HepG2 (cell line): Measurements from ENCODE around the gene RAB5B. TPM values are rescaled to one million over a fixed set of nuclear protein-coding genes. Genes with fewer than 3 reads are reported as not detected.
A peak's percentile ranks its signal among the peaks of the same experiment; 100 is the strongest.

ENCODE experiments used
- CCDC6 ChIP-seq: sonication (generic); formaldehyde crosslinking; IDR thresholded peaks from 2 replicates; pipeline ENCODE4 v1.8.1; 2022; ENCODE audit warnings: mild to moderate bottlenecking, missing genetic modification reagents, moderate library complexity
- ELF3 ChIP-seq: IDR thresholded peaks from 2 replicates; pipeline ENCODE4 v1.6.1; 2016; ENCODE audit warnings: missing genetic modification reagents, missing compliant biosample characterization
- KMT2B ChIP-seq: IDR thresholded peaks from 2 replicates; pipeline ENCODE4 v1.6.1; 2016; ENCODE audit warnings: missing genetic modification reagents, missing compliant biosample characterization
- MAFF ChIP-seq: IDR thresholded peaks from 2 replicates; pipeline ENCODE4 v1.6.1; 2011; ENCODE audit warnings: low read depth, low read length, improper control_type of control experiment
- MAFK ChIP-seq, 2 experiments: IDR thresholded peaks in 1 of 2; conservative IDR thresholded peaks in 1 of 2; 2 replicates each; pipeline ENCODE4 v1.6.1; 2011; ENCODE audit warnings: improper control_type of control experiment in 2 of 2, low read length in 2 of 2
- MYNN ChIP-seq: sonication (generic); formaldehyde crosslinking; IDR thresholded peaks from 2 replicates; pipeline ENCODE4 v1.4.0; 2020; ENCODE audit warnings: mild to moderate bottlenecking, low read depth, missing genetic modification reagents
- SMARCE1 ChIP-seq: fragments of 450-650 bp; IDR thresholded peaks from 2 replicates; pipeline ENCODE4 v1.6.1; 2017; ENCODE audit warnings: borderline replicate concordance
- SRSF1 ChIP-seq: fragments of 200-400 bp; formaldehyde crosslinking; optimal IDR thresholded peaks from 2 replicates; pipeline ENCODE3; 2017; ENCODE audit warnings: mild to moderate bottlenecking, low read depth, low read length, moderate library complexity
- TCF12 ChIP-seq, 2 experiments: fragments of 450-650 bp in 1 of 2; sonication (generic) in 1 of 2; formaldehyde crosslinking in 1 of 2; IDR thresholded peaks; 2 replicates each; pipeline versions ENCODE4 v1.6.1 to v1.8.0; 2017 to 2022; ENCODE audit warnings: antibody characterized with exemption in 1 of 2, mild to moderate bottlenecking in 1 of 2, missing genetic modification reagents in 1 of 2, moderate library complexity in 1 of 2
- ZIK1 ChIP-seq: sonication (generic); formaldehyde crosslinking; IDR thresholded peaks from 2 replicates; pipeline ENCODE4 v1.5.0; 2020; ENCODE audit warnings: mild to moderate bottlenecking, low read depth, missing genetic modification reagents, borderline replicate concordance
- ZKSCAN5 ChIP-seq: sonication (generic); formaldehyde crosslinking; IDR thresholded peaks from 2 replicates; pipeline ENCODE4 v1.5.1; 2020; ENCODE audit warnings: mild to moderate bottlenecking, missing genetic modification reagents
- ZNF121 ChIP-seq: sonication (generic); formaldehyde crosslinking; IDR thresholded peaks from 2 replicates; pipeline ENCODE4 v1.5.0; 2020; ENCODE audit warnings: mild to moderate bottlenecking, missing genetic modification reagents
- ZNF205 ChIP-seq: IDR thresholded peaks from 2 replicates; pipeline ENCODE4 v1.6.1; 2018; ENCODE audit warnings: missing biosample characterization, missing genetic modification reagents
- ZNF768 ChIP-seq: sonication (generic); formaldehyde crosslinking; IDR thresholded peaks from 2 replicates; pipeline ENCODE4 v1.4.0; 2020; ENCODE audit warnings: missing genetic modification reagents
- ZNF816 ChIP-seq: sonication (generic); formaldehyde crosslinking; IDR thresholded peaks from 2 replicates; pipeline ENCODE4 v1.8.0; 2022; ENCODE audit warnings: missing genetic modification reagents, mild to moderate bottlenecking, borderline replicate concordance
- ZSCAN20 ChIP-seq: sonication (generic); formaldehyde crosslinking; IDR thresholded peaks from 2 replicates; pipeline ENCODE4 v1.4.0; 2020; ENCODE audit warnings: missing genetic modification reagents, mild to moderate bottlenecking, borderline replicate concordance
- ZSCAN22 ChIP-seq: sonication (generic); formaldehyde crosslinking; IDR thresholded peaks from 2 replicates; pipeline ENCODE4 v1.4.0; 2020; ENCODE audit warnings: mild to moderate bottlenecking, missing genetic modification reagents
- ZSCAN31 ChIP-seq: sonication (generic); formaldehyde crosslinking; IDR thresholded peaks from 2 replicates; pipeline ENCODE4 v1.5.0; 2020; ENCODE audit warnings: low read depth, mild to moderate bottlenecking, missing genetic modification reagents
- ZZZ3 ChIP-seq: sonication (generic); formaldehyde crosslinking; IDR thresholded peaks from 2 replicates; pipeline ENCODE4 v1.4.0; 2020; ENCODE audit warnings: missing genetic modification reagents, mild to moderate bottlenecking, borderline replicate concordance
- polyA plus RNA-seq, 8 experiments: library from polyadenylated mRNA; depleted of rRNA in 3 of 8; stranded (reverse) in 7 of 8; unstranded in 1 of 8; fragments of >200 nt; fragmentation: Illumina TruSeq in 4 of 8; extraction: Trizol in 4 of 8; gene quantifications; 2 replicates each; pipeline versions ENCODE4 v1.2.1 to v1.2.3, GENCODE V29; 2011 to 2016; ENCODE audit warnings: low read depth in 4 of 8, missing spikeins in 1 of 8, mixed read lengths in 1 of 8; ENCODE audit not compliant: insufficient read depth in 1 of 8
- total RNA-seq, 5 experiments: library from RNA; depleted of rRNA; stranded (reverse); fragments of >200 nt; fragmentation: Illumina TruSeq; extraction: Trizol; gene quantifications; 2 replicates each; pipeline ENCODE4 v1.2.3, GENCODE V29; 2016; ENCODE audit warnings: low read depth in 1 of 5
- TF ChIP-seq, protein P1 (sequence below): sonication (generic); formaldehyde crosslinking; IDR thresholded peaks from 2 replicates; pipeline ENCODE4 v1.5.1; 2020; ENCODE audit warnings: mild to moderate bottlenecking, moderate library complexity, missing genetic modification reagents
- TF ChIP-seq, protein P2 (sequence below): conservative IDR thresholded peaks from 2 replicates; pipeline ENCODE4 v1.6.1; 2018; ENCODE audit warnings: missing genetic modification reagents
- TF ChIP-seq, protein P3 (sequence below): sonication (generic); formaldehyde crosslinking; IDR thresholded peaks from 2 replicates; pipeline ENCODE4 v1.5.1; 2020; ENCODE audit warnings: missing genetic modification reagents, mild to moderate bottlenecking, borderline replicate concordance
- TF ChIP-seq, protein P4 (sequence below): IDR thresholded peaks from 2 replicates; pipeline ENCODE4 v1.6.1; 2016; ENCODE audit warnings: control low read depth

Gene RAB5B
- total and polyA plus RNA-seq, 2 of the 13 experiments (the other 11 are each of a cell fraction or from before 2014, with no cell fraction given): 26.0 to 68.3 TPM

DNA sequence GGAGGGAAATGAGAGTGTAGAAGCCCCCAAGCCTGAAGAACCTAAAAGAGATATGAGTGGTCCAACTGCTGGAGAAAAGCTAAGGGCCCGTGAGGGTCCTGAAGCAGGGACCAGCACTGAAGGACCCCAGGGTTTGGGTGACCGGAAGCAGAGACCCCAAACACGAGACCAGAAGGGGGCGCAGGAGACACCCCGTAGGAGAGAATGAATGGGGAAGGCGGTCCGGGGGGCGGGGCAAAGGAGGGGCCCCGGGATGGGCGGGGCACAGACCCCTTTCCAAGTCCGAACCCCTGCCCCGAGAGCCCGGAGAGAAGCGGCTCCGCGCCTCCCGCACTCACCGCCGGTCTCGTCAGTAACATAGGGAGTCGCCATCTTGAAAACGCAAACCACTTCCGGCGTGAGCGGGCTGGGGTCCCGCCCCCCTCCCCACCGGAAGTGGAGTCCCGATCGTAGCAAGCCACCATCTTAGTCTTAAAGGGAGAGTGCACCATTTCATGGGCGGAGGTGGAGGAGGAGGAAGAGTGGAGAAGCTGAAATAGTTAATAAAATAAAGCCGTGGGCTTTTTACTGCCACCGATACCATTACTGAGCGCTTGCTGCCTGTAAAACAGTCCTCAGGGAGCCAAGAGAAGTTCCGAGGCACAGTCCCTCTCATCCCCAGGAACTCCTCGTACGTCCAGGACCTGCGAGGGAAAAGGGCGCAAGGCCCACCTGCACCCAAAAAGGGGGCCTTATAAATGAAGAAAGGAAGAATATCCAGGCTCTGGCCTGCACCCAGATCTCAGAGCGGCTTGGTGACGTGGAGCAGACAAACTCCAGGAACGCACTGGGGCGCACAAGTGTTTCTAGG, 46.9 kb upstream of the RAB5B start (continued):
- TF ChIP-seq KMT2B (peak; percentile 63), ZIK1 (CRISPR knock-in tag) (no peak), ZNF816 (CRISPR knock-in tag) (no peak), ZZZ3 (CRISPR knock-in tag) (no peak), CCDC6 (CRISPR knock-in tag) (no peak), ZSCAN20 (no peak), ZKSCAN5 (CRISPR knock-in tag) (no peak), MAFF (no peak), ZNF205 (CRISPR knock-in tag) (no peak), SRSF1 (peak; percentile 43), MAFK (conservative IDR thresholded peaks at IDR 0.05 in 1 of 2, IDR thresholded peaks at IDR 0.05 in 1 of 2; ENCODE audit: low read length in 2 of 2) (no peak), ZNF768 (CRISPR knock-in tag) (no peak), ELF3 (CRISPR knock-in tag) (peak; percentile 44; the same call in 1 of the 2 replicates), MYNN (CRISPR knock-in tag) (no peak), ZSCAN31 (CRISPR knock-in tag) (no peak), SMARCE1 (no peak), TCF12 (IDR thresholded peaks at IDR 0.05) (no peak), TCF12 (CRISPR knock-in tag; IDR thresholded peaks at IDR 0.05) (no peak), ZNF121 (CRISPR knock-in tag) (no peak), ZSCAN22 (CRISPR knock-in tag) (no peak)
- TF ChIP-seq, protein P1, sequence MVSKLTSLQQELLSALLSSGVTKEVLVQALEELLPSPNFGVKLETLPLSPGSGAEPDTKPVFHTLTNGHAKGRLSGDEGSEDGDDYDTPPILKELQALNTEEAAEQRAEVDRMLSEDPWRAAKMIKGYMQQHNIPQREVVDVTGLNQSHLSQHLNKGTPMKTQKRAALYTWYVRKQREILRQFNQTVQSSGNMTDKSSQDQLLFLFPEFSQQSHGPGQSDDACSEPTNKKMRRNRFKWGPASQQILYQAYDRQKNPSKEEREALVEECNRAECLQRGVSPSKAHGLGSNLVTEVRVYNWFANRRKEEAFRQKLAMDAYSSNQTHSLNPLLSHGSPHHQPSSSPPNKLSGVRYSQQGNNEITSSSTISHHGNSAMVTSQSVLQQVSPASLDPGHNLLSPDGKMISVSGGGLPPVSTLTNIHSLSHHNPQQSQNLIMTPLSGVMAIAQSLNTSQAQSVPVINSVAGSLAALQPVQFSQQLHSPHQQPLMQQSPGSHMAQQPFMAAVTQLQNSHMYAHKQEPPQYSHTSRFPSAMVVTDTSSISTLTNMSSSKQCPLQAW (CRISPR knock-in tag): no peak; the same call in 1 of the 2 replicates
- TF ChIP-seq, protein P2, sequence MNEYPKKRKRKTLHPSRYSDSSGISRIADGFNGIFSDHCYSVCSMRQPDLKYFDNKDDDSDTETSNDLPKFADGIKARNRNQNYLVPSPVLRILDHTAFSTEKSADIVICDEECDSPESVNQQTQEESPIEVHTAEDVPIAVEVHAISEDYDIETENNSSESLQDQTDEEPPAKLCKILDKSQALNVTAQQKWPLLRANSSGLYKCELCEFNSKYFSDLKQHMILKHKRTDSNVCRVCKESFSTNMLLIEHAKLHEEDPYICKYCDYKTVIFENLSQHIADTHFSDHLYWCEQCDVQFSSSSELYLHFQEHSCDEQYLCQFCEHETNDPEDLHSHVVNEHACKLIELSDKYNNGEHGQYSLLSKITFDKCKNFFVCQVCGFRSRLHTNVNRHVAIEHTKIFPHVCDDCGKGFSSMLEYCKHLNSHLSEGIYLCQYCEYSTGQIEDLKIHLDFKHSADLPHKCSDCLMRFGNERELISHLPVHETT: peak; percentile 100
- TF ChIP-seq, protein P3, sequence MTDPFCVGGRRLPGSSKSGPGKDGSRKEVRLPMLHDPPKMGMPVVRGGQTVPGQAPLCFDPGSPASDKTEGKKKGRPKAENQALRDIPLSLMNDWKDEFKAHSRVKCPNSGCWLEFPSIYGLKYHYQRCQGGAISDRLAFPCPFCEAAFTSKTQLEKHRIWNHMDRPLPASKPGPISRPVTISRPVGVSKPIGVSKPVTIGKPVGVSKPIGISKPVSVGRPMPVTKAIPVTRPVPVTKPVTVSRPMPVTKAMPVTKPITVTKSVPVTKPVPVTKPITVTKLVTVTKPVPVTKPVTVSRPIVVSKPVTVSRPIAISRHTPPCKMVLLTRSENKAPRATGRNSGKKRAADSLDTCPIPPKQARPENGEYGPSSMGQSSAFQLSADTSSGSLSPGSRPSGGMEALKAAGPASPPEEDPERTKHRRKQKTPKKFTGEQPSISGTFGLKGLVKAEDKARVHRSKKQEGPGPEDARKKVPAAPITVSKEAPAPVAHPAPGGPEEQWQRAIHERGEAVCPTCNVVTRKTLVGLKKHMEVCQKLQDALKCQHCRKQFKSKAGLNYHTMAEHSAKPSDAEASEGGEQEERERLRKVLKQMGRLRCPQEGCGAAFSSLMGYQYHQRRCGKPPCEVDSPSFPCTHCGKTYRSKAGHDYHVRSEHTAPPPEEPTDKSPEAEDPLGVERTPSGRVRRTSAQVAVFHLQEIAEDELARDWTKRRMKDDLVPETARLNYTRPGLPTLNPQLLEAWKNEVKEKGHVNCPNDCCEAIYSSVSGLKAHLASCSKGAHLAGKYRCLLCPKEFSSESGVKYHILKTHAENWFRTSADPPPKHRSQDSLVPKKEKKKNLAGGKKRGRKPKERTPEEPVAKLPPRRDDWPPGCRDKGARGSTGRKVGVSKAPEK (CRISPR knock-in tag): no peak
- TF ChIP-seq, protein P4, sequence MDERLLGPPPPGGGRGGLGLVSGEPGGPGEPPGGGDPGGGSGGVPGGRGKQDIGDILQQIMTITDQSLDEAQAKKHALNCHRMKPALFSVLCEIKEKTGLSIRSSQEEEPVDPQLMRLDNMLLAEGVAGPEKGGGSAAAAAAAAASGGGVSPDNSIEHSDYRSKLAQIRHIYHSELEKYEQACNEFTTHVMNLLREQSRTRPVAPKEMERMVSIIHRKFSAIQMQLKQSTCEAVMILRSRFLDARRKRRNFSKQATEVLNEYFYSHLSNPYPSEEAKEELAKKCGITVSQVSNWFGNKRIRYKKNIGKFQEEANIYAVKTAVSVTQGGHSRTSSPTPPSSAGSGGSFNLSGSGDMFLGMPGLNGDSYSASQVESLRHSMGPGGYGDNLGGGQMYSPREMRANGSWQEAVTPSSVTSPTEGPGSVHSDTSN (CRISPR knock-in tag): no peak
